Activated CD4-positive, alpha-beta T cell treated with anti-CD3 and anti-CD28 coated beads, Interleukin-2, amount 10 ng/mL, durations not matched to agents 24 days and 14 days (primary cell): ENCODE measurements around the gene CTNNBIP1. TPM values are rescaled to one million over a fixed set of nuclear protein-coding genes. Genes with fewer than 3 reads are reported as not detected.
A peak's percentile ranks its signal among the peaks of the same experiment; 100 is the strongest.

Source experiments
- DNase-seq: peaks from one replicate; pipeline ENCODE4 v3.0.0; 2022
- H3K27ac Mint-ChIP-seq: one replicate; pipeline ENCODE4 v1.8.0; 2022; ENCODE audit warnings: mild to moderate bottlenecking, mixed read lengths
- H3K27me3 Mint-ChIP-seq: one replicate; pipeline ENCODE4 v1.8.0; 2022; ENCODE audit warnings: mixed read lengths
- H3K36me3 Mint-ChIP-seq: one replicate; pipeline ENCODE4 v1.8.0; 2022; ENCODE audit warnings: low read depth, mild to moderate bottlenecking, mixed read lengths
- H3K4me1 Mint-ChIP-seq: one replicate; pipeline ENCODE4 v1.8.0; 2021; ENCODE audit warnings: mixed read lengths
- H3K4me3 Mint-ChIP-seq: one replicate; pipeline ENCODE4 v1.8.0; 2022; ENCODE audit warnings: mild to moderate bottlenecking, moderate library complexity, mixed read lengths
- H3K9me3 Mint-ChIP-seq: one replicate; pipeline ENCODE4 v1.8.0; 2021; ENCODE audit warnings: mixed read lengths
- intact Hi-C: fragments of 100-400 bp; cut with micrococcal nuclease; formaldehyde crosslinking; loops from one replicate; pipeline ENCODE4 v1.15.1; 2023
- total RNA-seq: library from RNA; stranded (reverse); gene quantifications from 2 replicates; pipeline ENCODE4 v1.2.3, GENCODE V29; 2022

The CTNNBIP1 gene
- total RNA-seq, 1 donor from 2014 or later: 5.8 TPM

- no peaks in the 10 kb centered on the region for H3K9me3 Mint-ChIP-seq
- H3K4me3 Mint-ChIP-seq: peak overlapping the region; percentile 39
- no peak for DNase-seq
- H3K27me3 Mint-ChIP-seq: peaks cover 5% of the 10 kb centered on the region
- peaks cover 29% of the 10 kb centered on the region for H3K4me1 Mint-ChIP-seq
- H3K36me3 Mint-ChIP-seq: no peaks in the 10 kb centered on the region
- H3K27ac Mint-ChIP-seq: peak overlapping the region; percentile 66
- intact Hi-C loops: no loop called here
Measured at GRCh38 chr1:9912264-9912936, 2.3 kb upstream of the CTNNBIP1 start.

- Mint-ChIP-seq H3K27ac (peak overlapping the region; percentile 98), H3K4me1 (peaks cover 29% of the 10 kb centered on the region), H3K36me3 (no peaks in the 10 kb centered on the region), H3K27me3 (peaks cover 4% of the 10 kb centered on the region), H3K4me3 (peak overlapping the region; percentile 97), H3K9me3 (no peaks in the 10 kb centered on the region)
- intact Hi-C loops: loop anchor here (1.0 kb wide), 3 partner anchors 33 to 371 kb away; partner anchors contain the start of genes LZIC, NMNAT1, SLC25A33 and UBE4B
- peak; percentile 100 for DNase-seq
Measured at GRCh38 chr1:9910423-9911178, 532 bp upstream of the CTNNBIP1 start.

- peaks cover 3% of the 10 kb centered on the region for H3K27me3 Mint-ChIP-seq
- no peaks in the 10 kb centered on the region for H3K36me3 Mint-ChIP-seq
- peak overlapping the region; percentile 72 for H3K27ac Mint-ChIP-seq
- H3K4me1 Mint-ChIP-seq: peaks cover 35% of the 10 kb centered on the region
- intact Hi-C loops: loop anchor here (1.0 kb wide), 3 partner anchors 34 to 370 kb away; partner anchors contain the start of genes LZIC, NMNAT1, SLC25A33 and UBE4B
- peak; percentile 78 for DNase-seq
- no peaks in the 10 kb centered on the region for H3K9me3 Mint-ChIP-seq
- H3K4me3 Mint-ChIP-seq: peak overlapping the region; percentile 85
Measured at GRCh38 chr1:9909234-9910046, 629 bp downstream of the CTNNBIP1 start.

GRCh38 chr1:9908871-9909233, 1.2 kb downstream of the CTNNBIP1 start:
- Mint-ChIP-seq H3K27me3 (peaks cover 2% of the 10 kb centered on the region), H3K9me3 (no peaks in the 10 kb centered on the region), H3K4me3 (peak overlapping the region; percentile 85), H3K36me3 (no peaks in the 10 kb centered on the region), H3K4me1 (peaks cover 40% of the 10 kb centered on the region), H3K27ac (no peak overlapping the region)
- intact Hi-C loops: no loop called here
- DNase-seq: no peak

- Mint-ChIP-seq H3K27ac (no peak overlapping the region), H3K27me3 (peaks cover 2% of the 10 kb centered on the region), H3K36me3 (no peaks in the 10 kb centered on the region), H3K4me1 (peaks cover 41% of the 10 kb centered on the region), H3K9me3 (no peaks in the 10 kb centered on the region), H3K4me3 (no peak overlapping the region)
- no peak for DNase-seq
- intact Hi-C loops: no loop called here
Measured at GRCh38 chr1:9907441-9907840, 2.6 kb downstream of the CTNNBIP1 start.

GRCh38 chr1:9906466-9906865, 3.6 kb downstream of the CTNNBIP1 start:
- no peaks in the 10 kb centered on the region for H3K36me3 Mint-ChIP-seq
- H3K27me3 Mint-ChIP-seq: peaks cover 2% of the 10 kb centered on the region
- intact Hi-C loops: no loop called here
- no peaks in the 10 kb centered on the region for H3K9me3 Mint-ChIP-seq
- no peak overlapping the region for H3K27ac Mint-ChIP-seq
- no peak overlapping the region for H3K4me3 Mint-ChIP-seq
- H3K4me1 Mint-ChIP-seq: peaks cover 37% of the 10 kb centered on the region
- DNase-seq: no peak

GRCh38 chr1:9905010-9905409, 5.1 kb downstream of the CTNNBIP1 start:
- intact Hi-C loops: no loop called here
- no peak for DNase-seq
- Mint-ChIP-seq H3K27me3 (peaks cover 2% of the 10 kb centered on the region), H3K4me1 (peaks cover 32% of the 10 kb centered on the region), H3K27ac (no peak overlapping the region), H3K9me3 (no peaks in the 10 kb centered on the region), H3K36me3 (no peaks in the 10 kb centered on the region), H3K4me3 (no peak overlapping the region)

GRCh38 chr1:9904596-9904995, 5.5 kb downstream of the CTNNBIP1 start:
- intact Hi-C loops: no loop called here
- Mint-ChIP-seq H3K36me3 (no peaks in the 10 kb centered on the region), H3K27me3 (peaks cover 2% of the 10 kb centered on the region), H3K4me1 (peaks cover 32% of the 10 kb centered on the region), H3K9me3 (no peaks in the 10 kb centered on the region), H3K27ac (no peak overlapping the region), H3K4me3 (no peak overlapping the region)
- DNase-seq: no peak

- H3K9me3 Mint-ChIP-seq: no peaks in the 10 kb centered on the region
- intact Hi-C loops: no loop called here
- no peak overlapping the region for H3K4me3 Mint-ChIP-seq
- no peaks in the 10 kb centered on the region for H3K36me3 Mint-ChIP-seq
- H3K27me3 Mint-ChIP-seq: peaks cover 2% of the 10 kb centered on the region
- DNase-seq: no peak
- no peak overlapping the region for H3K27ac Mint-ChIP-seq
- peaks cover 26% of the 10 kb centered on the region for H3K4me1 Mint-ChIP-seq
Measured at GRCh38 chr1:9903801-9904527, 6.1 kb downstream of the CTNNBIP1 start.

GRCh38 chr1:9902060-9902452, 8.0 kb downstream of the CTNNBIP1 start:
- no peaks in the 10 kb centered on the region for H3K9me3 Mint-ChIP-seq
- H3K27me3 Mint-ChIP-seq: no peaks in the 10 kb centered on the region
- H3K27ac Mint-ChIP-seq: no peak overlapping the region
- intact Hi-C loops: no loop called here
- DNase-seq: no peak
- H3K4me3 Mint-ChIP-seq: no peak overlapping the region
- no peaks in the 10 kb centered on the region for H3K36me3 Mint-ChIP-seq
- H3K4me1 Mint-ChIP-seq: peaks cover 16% of the 10 kb centered on the region

GRCh38 chr1:9901148-9902059, 8.7 kb downstream of the CTNNBIP1 start:
- intact Hi-C loops: no loop called here

GRCh38 chr1:9900142-9901043, 9.7 kb downstream of the CTNNBIP1 start:
- Mint-ChIP-seq H3K9me3 (no peaks in the 10 kb centered on the region), H3K27me3 (no peaks in the 10 kb centered on the region), H3K4me1 (peaks cover 16% of the 10 kb centered on the region), H3K27ac (no peak overlapping the region), H3K4me3 (no peak overlapping the region), H3K36me3 (no peaks in the 10 kb centered on the region)
- intact Hi-C loops: no loop called here
- no peak for DNase-seq

More at GRCh38 chr1:9901148-9902059, 8.7 kb downstream of the CTNNBIP1 start:
- Mint-ChIP-seq H3K9me3 (no peaks in the 10 kb centered on the region), H3K4me1 (peaks cover 16% of the 10 kb centered on the region), H3K36me3 (no peaks in the 10 kb centered on the region), H3K27ac (no peak overlapping the region), H3K4me3 (no peak overlapping the region), H3K27me3 (no peaks in the 10 kb centered on the region)
- no peak for DNase-seq
